Progenitor cell of endocrine pancreas (in vitro differentiated cells): ENCODE results near the gene HSPA12B. TPM values are rescaled to one million over a fixed set of nuclear protein-coding genes. Genes with fewer than 3 reads are reported as not detected.

Experiments
- DNase-seq: peaks from one replicate; pipeline ENCODE4 v3.0.0; 2021; ENCODE audit warnings: low spot score; ENCODE audit not compliant: unreplicated experiment
- H3K27ac Mint-ChIP-seq: 2 replicates; pipeline ENCODE4 v1.8.0; 2021; ENCODE audit warnings: mild to moderate bottlenecking, moderate library complexity, mixed read lengths
- H3K27me3 Mint-ChIP-seq: 2 replicates; pipeline ENCODE4 v1.8.0; 2021; ENCODE audit warnings: mixed read lengths
- H3K36me3 Mint-ChIP-seq: 2 replicates; pipeline ENCODE4 v1.8.0; 2022; ENCODE audit warnings: mixed read lengths; ENCODE audit not compliant: insufficient read depth
- H3K4me1 Mint-ChIP-seq: 2 replicates; pipeline ENCODE4 v1.8.0; 2021; ENCODE audit warnings: low read depth, mixed read lengths
- H3K4me3 Mint-ChIP-seq: 2 replicates; pipeline ENCODE4 v1.8.0; 2021; ENCODE audit warnings: low read depth, mild to moderate bottlenecking, moderate library complexity, mixed read lengths
- H3K9me3 Mint-ChIP-seq: 2 replicates; pipeline ENCODE4 v1.8.0; 2021; ENCODE audit warnings: low read depth, mixed read lengths
- CTCF ChIP-seq: fragments of 200-600 bp; sonication (generic); IDR thresholded peaks from one replicate; pipeline ENCODE4 v1.5.0; 2021; ENCODE audit warnings: antibody characterized with exemption, mild to moderate bottlenecking; ENCODE audit not compliant: unreplicated experiment
- total RNA-seq: library from RNA; stranded (reverse); gene quantifications from 2 replicates; pipeline ENCODE4 v1.2.1, GENCODE V29; 2021

The HSPA12B gene
- total RNA-seq, 1 donor from 2014 or later = not detected

GRCh38 chr20:3710703-3711483 lies 21.6 kb upstream of the HSPA12B start:
- H3K36me3 Mint-ChIP-seq = no peaks in the 10 kb centered on the region
- TF ChIP-seq CTCF = peak; percentile 97
- DNase-seq = peak; percentile 79
- H3K27ac Mint-ChIP-seq = peak overlapping the region; percentile 67
- H3K4me3 Mint-ChIP-seq = no peak overlapping the region
- peaks cover 2% of the 10 kb centered on the region for H3K4me1 Mint-ChIP-seq
- H3K9me3 Mint-ChIP-seq = no peaks in the 10 kb centered on the region
- peaks cover 8% of the 10 kb centered on the region for H3K27me3 Mint-ChIP-seq

- Mint-ChIP-seq H3K27me3 (peaks cover 8% of the 10 kb centered on the region), H3K27ac (peak overlapping the region; percentile 67), H3K4me1 (peaks cover 2% of the 10 kb centered on the region), H3K4me3 (no peak overlapping the region), H3K36me3 (no peaks in the 10 kb centered on the region), H3K9me3 (no peaks in the 10 kb centered on the region)
- DNase-seq = no peak
- TF ChIP-seq CTCF = no peak
Observed at GRCh38 chr20:3711484-3711941, 21.0 kb upstream of the HSPA12B start.

- TF ChIP-seq CTCF = no peak
- H3K36me3 Mint-ChIP-seq = no peaks in the 10 kb centered on the region
- no peak within 1 kb of the TSS for H3K4me3 Mint-ChIP-seq
- no peak for DNase-seq
- H3K4me1 Mint-ChIP-seq = peaks cover 2% of the 10 kb centered on the region
- H3K9me3 Mint-ChIP-seq = no peaks in the 10 kb centered on the region
- H3K27me3 Mint-ChIP-seq = peaks cover 8% of the 10 kb centered on the region
- peak within 1 kb of the TSS; percentile 67 for H3K27ac Mint-ChIP-seq
Observed at GRCh38 chr20:3712279-3712873, 20.1 kb upstream of the HSPA12B start, which contains the start of gene SIGLEC1. TSS of gene SIGLEC1 (minus strand) at chr20:3712600. CDS start at chr20:3707128, 5,472 bp downstream.

- DNase-seq = no peak
- Mint-ChIP-seq H3K4me3 (no peak overlapping the region), H3K4me1 (peaks cover 2% of the 10 kb centered on the region), H3K27ac (no peak overlapping the region), H3K36me3 (no peaks in the 10 kb centered on the region), H3K9me3 (no peaks in the 10 kb centered on the region), H3K27me3 (peaks cover 6% of the 10 kb centered on the region)
- no peak for TF ChIP-seq CTCF
Observed at GRCh38 chr20:3714092-3714491, 18.4 kb upstream of the HSPA12B start.

GRCh38 chr20:3716195-3716834 lies 16.2 kb upstream of the HSPA12B start:
- TF ChIP-seq CTCF = peak; percentile 74
- no peaks in the 10 kb centered on the region for H3K9me3 Mint-ChIP-seq
- no peak overlapping the region for H3K4me3 Mint-ChIP-seq
- peaks cover 21% of the 10 kb centered on the region for H3K27me3 Mint-ChIP-seq
- DNase-seq = peak; percentile 25
- H3K4me1 Mint-ChIP-seq = no peaks in the 10 kb centered on the region
- H3K27ac Mint-ChIP-seq = no peak overlapping the region
- no peaks in the 10 kb centered on the region for H3K36me3 Mint-ChIP-seq
